HG03135 (cell line): ENCODE data around the gene NPHP1.
A peak's percentile ranks its signal among the peaks of the same experiment; 100 is the strongest.
"Not testable (repeated sequence)": the region's sequence is repeated elsewhere in the genome, so short reads cannot be mapped to it uniquely, and the experiment has no call there.

Source experiments
- ATAC-seq: cut with Tn5 transposase; IDR thresholded peaks from one replicate; pipeline ENCODE4 v1.9.1; 2021; ENCODE audit warnings: mild to moderate bottlenecking, moderate library complexity; ENCODE audit not compliant: unreplicated experiment

NPHP1 gene

DNA sequence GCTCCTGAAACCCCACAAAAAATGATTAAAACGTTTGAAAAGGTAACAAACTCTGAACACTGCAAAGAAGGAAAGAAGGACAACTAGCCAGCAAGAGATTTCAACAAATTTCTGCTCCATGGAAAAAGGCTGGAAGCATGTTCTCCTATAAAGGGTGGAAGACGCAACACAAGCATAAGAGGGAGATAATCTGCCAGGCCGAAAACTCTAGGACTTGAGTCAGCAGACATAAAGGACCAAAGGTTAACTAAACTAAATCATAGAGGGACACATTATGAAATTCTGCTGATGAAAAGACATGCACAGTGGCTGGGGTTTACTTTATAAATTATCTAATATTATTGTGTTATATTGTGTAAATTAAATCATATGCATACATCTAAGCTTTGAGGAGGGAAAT, 6.8 kb downstream of the NPHP1 start:
- ATAC-seq: no peak

DNA sequence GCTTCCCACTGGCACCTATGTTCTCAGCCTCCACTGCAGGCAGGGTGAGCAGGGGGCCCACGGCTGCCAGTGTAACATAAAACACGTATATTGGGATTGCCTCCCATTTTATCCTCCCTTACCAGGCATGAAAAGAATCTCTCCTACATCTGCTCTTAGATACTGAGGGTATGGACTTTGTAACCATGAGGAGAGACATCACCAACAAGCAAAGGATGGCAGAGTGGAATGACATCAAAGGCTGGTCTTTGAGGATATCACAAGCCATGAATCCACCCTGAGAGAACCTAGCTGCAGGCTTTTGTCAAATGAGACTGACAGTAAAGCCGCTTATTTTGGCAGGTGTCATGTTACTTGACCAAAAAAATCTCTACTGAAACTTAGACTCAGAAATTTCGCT, 7.4 kb downstream of the NPHP1 start:
- ATAC-seq: no peak

DNA sequence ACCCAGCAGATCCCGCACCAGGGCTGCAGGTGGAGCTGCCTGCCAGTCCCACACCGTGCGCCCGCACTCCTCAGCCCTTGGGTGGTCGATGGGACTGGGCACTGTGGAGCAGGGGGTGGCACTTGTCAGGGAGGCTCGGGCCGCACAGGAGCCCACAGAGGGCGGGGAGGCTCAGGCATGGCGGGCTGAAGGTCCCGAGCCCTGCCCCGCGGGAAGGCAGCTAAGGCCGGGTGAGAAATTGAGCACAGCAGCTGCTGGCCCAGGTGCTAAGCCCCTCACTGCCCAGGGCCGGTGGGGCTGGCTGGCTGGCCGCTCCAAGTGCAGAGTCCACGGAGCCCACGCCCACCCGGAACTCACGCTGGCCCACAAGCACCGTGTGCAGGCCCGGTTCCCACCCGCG, 14.6 kb downstream of the NPHP1 start:
- not testable (repeated sequence) for ATAC-seq

- no peak for ATAC-seq
Measured at GRCh38 chr2:110182449-110182848, 22.4 kb downstream of the NPHP1 start.

DNA sequence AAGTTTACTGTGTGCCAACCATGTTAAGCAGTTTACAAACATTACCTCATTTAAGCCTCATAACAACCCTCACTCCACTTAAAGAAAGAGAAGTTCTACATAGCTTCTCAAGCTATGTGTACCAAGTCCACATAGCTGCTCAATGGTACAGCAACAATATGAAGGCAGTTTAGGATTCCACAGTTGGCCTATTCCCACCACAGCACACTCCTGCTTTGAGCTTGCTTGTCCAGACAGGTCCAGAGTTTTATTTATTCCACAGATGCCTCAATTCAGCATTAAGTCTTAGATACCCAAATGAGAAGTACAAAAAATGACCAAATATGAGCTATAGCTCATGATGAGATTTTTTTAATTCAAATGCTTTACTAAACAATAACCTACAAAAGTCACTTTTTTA, 24.8 kb downstream of the NPHP1 start:
- no peak for ATAC-seq

DNA sequence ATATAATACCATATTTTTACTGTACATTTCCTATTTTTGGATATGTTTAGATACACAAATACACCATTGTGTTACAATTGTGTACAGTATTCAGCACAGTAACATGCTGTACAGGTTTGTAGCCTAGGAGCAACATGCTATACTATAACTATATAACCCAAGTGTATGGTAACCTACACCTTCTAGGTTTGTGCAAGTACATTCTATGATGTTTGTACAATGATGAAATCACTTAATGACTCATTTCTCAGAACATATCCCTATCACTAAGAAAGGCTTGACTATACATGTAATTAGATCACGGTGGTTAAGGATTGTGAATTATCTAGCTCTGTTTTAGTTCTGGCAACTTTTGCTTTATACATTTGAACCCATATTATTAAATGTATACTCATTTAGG, 31.3 kb downstream of the NPHP1 start:
- no peak for ATAC-seq

DNA sequence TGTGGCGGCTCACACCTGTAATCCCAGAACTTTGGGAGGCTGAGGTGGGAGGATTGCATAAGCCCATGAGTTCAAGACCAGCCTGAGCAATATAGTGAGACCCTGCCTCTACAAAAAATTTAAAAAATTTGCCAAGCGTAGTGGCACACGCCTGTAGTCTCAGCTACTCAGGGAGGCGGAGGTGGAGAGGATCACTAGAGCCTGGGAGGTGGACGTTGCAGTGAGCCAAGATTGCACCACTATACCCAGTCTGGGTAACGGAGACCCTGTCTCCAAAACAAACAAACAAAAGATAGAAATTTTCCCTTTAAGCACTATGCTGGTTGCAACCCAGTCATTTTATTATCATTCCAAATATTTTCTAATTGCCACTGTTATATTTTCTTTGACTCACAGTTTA, 32.3 kb downstream of the NPHP1 start:
- no peak for ATAC-seq

GRCh38 chr2:110170102-110170501, 34.7 kb downstream of the NPHP1 start:
- ATAC-seq: no peak

GRCh38 chr2:110167326-110168000, 37.4 kb downstream of the NPHP1 start:
- no peak for ATAC-seq

GRCh38 chr2:110166266-110166665, 38.5 kb downstream of the NPHP1 start:
- no peak for ATAC-seq

- peak; percentile 70 for ATAC-seq
Measured at GRCh38 chr2:110157153-110157793, 47.5 kb downstream of the NPHP1 start.

DNA sequence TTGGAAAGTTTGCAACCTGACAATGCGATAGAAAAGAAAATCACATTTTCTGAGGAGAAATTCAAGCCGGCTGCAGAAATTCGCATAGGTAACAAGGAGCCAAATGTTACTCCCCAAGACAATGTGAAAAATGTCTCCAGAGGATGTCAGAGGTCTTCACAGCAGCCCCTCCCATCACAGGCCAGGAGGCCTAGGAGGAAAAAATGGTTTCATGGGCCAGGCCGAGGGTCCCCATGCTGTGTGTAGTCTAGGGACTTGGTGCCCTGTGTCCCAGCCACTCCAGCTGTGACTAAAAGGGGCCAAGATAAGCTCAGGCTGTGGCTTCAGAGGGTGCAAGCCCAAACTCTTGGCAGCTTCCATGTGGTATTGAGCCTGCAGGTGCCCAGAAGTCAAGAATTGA, 50.0 kb downstream of the NPHP1 start:
- ATAC-seq: not testable (repeated sequence)

DNA sequence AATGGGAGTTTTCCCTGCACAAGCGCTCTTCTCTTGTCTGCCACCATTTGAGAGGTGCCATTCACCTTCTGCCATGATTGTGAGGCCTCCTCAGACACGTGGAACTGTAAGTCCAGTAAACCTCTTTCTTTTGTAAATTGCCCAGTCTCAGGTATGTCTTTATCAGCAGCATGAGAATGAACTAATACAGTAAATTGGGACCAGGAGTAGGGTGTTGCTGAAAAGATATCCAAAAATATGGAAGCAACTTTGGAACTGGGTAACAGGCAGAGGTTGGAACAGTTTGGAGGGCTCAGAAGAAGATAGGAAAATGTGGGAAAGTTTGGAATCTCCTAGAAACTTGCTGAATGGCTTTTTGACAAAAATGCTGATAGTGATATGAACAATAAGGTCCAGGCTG, 50.6 kb downstream of the NPHP1 start:
- not testable (repeated sequence) for ATAC-seq

DNA sequence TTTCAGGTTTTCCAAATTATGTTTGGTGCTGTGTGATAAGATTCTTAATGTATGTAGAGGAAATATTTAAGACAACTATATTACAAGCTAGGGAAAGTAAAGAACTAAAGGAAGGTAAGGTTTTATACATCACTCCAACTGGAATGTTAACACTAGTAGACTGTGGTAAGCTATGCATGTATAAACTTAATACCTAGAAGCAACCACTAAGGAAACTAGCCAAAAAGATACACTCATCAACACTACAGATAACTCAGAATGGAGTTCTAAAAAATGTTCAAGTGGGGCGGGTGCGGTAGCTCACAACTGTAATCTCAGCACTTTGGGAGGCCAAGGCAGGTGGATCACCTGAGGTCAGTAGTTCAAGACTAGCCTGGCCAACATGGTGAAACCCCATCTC, 51.4 kb downstream of the NPHP1 start:
- ATAC-seq: no peak

GRCh38 chr2:110152943-110153342, 51.9 kb downstream of the NPHP1 start:
- no peak for ATAC-seq

DNA sequence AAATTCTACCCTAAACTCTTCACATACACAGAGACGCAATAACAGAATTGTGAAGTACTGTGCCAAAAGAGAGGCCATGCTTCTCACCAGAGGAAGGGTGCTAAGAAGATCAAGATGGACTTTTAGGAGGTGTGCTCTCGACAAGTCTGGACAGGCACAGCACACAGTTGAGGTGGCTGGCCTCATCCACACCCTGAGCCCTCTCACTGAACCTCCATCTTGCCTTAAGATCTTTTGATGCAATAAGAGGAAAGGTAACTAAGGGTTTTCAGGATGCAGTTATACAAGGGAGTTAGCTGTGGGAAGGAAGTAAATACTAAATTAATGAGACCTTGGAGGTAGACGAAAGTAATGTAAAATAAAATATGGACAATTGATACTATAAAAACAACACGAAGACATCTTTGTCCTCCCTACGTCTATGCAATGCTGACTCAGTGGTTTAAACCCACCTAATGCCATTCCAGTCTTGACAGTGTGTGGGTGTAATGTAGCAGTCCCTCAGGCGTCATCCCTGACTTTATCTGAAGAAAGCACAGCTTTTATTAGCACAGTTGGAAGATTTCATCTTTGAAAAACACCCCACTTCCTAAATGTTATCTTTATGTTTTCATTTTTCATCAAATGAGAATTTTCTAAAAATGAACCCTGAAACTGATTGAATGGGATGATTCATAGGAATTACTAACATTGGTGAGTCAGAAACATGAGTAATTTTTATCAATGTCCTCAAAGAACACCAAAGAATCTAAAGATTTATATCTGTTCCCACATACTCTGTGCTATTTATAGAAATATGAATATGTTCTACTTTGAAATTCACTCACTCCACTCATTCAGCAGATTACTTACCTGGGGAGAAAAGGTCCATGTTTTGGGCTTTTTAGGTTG, 55.2 kb downstream of the NPHP1 start:
- no peak for ATAC-seq

DNA sequence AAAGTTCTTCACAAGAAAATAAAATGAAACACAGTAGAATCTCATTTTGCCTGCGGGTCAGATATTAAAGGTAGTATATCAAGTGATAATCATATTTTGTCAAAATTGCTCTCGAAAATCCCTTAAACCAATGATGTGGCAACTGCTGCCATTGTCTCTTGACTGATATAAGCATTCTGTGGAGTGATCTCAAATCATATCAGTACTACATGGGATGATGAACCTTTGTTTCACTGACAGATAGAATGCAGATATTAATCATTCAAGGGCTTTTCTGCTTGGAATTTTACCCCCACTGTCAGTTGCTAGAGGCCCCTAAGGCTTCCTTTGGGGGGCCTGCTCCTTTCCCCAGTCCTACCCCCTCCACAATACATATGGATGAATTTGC, 57.9 kb downstream of the NPHP1 start:
- no peak for ATAC-seq

DNA sequence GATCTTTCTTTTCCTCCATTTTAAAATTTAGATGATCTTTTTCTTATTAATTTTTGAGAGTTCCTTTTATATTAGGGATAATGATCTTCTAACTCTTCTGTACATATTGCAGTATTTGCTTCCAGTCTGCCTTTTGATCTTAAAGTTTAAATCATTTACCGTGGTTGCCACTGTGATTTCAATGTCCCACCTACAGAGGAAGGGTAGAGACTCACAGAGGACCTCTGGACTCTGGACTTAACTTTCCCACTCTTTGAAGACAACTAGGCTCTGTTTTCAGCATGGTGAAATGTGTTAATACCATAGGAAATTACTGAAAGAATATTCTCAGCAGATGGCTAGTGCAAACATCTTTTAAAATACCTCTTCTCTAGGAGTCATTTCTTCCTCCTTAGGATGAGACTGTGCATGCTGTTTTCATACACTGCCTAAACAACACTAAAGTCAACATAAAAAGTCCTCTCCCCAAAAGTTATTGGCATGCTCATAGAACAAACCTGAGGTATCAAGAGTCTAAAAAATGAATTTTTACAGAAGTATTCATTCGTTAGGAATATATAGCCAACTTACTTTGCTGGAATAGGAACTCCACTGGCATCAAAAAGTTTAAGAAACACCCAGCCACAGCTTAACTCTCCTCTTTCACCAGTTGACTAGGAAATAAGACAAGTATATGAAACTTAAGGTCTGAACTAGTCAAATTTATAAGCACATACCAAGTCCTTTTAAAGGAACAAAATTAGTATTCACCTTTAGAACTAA, 58.4 kb downstream of the NPHP1 start:
- no peak for ATAC-seq

DNA sequence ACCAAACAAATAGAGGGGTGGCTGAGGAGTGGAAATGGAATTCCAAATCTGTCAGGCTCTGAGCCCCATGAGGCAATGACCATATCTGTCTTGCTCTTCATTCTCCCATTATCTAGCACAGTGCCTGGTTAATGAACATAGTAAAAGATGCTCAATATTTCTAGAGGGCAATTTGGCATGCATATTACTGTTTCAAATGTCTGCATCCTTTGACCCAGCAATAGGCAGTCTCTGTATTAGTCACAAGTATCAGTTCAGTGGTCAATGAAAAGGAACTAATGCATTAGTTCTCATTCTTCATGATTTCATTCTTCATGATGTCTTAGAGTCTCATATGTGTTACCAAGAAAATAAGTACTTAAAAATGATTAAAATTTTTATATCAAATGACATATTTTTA, 60.8 kb downstream of the NPHP1 start:
- no peak for ATAC-seq

GRCh38 chr2:110140401-110140800, 64.4 kb downstream of the NPHP1 start:
- ATAC-seq: no peak

DNA sequence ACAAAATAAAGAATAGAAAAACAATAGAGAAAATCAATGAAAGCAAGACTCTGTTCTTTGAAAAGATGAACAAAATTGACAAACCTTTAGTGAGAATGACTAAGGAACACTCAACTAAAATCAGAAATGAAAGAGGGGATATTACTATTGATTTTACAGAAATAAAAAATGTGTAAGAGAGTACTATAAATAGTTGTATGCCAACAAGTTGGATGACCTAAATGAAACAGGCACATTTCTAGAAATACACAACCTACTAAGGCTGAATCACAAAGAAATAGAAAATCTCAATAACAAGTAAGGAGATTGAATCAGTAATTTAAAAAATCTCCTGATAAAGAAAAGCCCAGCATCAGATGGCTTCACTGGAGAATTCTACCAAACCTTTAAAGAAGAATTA, 70.8 kb downstream of the NPHP1 start:
- ATAC-seq: no peak
